GM21381 (cell line): ENCODE results near the gene RNF44.

Experiments used
- ATAC-seq: cut with Tn5 transposase; IDR thresholded peaks from one replicate; pipeline ENCODE4 v1.9.1; 2021; ENCODE audit warnings: mild to moderate bottlenecking, moderate library complexity; ENCODE audit not compliant: unreplicated experiment

The RNF44 gene

DNA sequence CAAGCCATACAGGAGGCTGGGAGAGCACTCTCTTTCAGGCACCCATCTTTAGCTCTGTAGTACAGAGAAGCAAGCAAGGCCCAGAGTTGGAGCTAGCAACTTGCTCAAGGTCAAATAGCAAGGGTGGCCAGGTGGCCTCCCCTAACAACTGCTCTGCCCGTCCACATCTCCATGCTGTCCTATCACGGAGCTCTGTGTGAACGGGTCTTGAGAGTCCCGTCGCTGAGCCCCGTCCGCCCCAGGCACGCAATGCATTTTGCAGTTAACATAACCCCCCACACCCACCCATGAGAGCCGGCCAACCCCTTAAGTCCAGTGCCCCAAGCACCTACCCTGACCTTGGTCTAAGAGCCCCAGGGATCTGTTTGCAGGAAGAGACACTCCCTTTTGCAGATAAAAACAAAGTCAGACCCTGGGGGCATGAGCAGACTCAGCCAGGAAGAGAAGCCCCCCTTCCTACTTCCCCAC, 1.5 kb downstream of the RNF44 start:
- no peak for ATAC-seq

GRCh38 chr5:176535101-176535663, 2.0 kb downstream of the RNF44 start:
- no peak for ATAC-seq

- ATAC-seq, result no peak
Measured at GRCh38 chr5:176534640-176535039, 2.6 kb downstream of the RNF44 start.

GRCh38 chr5:176533894-176534611, 3.1 kb downstream of the RNF44 start:
- no peak for ATAC-seq

DNA sequence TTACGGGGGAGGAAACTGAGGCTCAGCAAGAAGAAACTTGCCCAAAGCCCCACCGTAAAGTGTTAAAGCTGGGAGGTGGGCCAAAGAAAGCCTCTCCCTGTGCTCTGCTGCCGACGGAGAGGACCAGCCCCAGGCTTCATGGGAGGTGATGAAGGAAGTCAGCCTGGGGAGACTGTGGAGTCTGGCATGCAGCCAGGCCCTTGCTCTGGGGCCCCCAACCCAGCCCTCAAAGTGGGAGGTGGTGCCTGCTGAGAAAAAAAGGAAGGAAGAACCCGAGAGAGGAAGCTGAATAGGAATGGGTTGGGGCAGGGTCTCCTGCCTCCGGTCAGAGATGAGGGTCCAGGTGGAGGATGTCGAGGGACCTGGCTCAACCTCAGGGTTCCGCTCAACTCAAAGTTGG, 3.8 kb downstream of the RNF44 start:
- ATAC-seq, result no peak

GRCh38 chr5:176532795-176533194, 4.4 kb downstream of the RNF44 start:
- no peak for ATAC-seq

GRCh38 chr5:176531902-176532493, 5.2 kb downstream of the RNF44 start:
- ATAC-seq, result no peak

DNA sequence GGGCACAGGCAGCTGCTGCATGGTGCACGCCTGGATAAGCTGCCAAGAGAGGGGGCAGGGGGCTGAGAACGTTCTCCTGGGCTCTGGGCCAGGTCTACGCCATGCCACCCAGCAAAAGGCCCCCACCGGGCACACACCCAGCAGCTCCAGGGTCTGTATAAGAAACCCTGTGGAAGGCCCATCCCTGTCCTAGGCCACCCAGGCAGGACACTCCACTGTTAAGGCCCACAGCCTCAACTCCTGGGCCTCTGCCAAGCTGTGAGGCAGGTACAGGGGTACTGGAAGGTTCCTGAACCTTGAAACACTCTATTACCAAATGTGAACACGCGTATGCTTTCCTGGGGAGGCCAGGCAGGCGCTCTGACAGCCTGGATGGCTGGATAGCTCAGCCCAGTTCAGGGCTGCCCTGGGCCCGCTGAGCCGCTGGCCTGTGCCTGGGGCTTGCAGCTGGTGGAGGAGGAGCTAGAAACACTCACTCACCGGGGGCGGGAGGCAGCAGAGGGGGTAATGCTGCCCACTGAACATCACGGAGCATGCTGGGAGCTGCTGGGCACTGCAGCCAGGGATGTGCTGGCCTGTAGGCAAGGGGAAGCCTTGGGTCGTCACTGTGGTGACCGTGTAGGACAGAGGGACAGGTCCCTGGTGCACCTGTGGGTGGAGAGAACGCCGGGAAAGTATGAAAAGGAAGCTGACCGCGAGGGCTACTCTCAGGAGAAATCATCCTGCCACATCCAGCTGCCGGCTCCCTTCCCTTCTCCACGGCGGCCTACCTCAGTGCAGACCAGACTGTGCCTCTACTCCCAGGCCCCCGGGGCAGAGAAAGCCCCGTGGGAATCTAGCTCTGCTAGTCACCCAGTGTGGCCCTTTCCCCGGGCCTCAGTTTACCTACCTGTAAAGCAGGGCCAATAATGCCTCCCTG, 6.0 kb downstream of the RNF44 start:
- no peak for ATAC-seq

- no peak for ATAC-seq
Measured at GRCh38 chr5:176530393-176530982, 6.7 kb downstream of the RNF44 start.

DNA sequence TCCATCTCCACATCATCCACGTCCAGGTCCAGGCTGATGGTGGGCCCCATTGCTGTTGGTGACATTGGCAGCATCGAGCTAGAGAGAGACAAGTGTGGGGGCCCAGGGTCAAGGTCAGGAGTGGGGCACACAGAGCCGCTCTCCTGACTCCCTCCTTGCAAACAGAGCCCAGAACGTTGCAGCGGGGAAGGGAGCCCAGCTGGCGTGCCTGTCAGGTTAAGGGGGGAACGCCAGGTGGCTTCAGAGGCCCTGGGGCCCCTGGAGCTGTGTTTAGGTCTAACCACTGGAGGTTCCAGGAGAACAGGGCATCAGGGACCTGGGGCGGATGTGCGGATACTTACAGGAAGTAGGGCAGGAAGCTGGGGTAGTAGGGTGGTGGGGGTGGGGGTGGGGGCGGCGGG, 7.5 kb downstream of the RNF44 start:
- ATAC-seq, result no peak

- ATAC-seq, result no peak
Measured at GRCh38 chr5:176529116-176529740, 8.0 kb downstream of the RNF44 start.

DNA sequence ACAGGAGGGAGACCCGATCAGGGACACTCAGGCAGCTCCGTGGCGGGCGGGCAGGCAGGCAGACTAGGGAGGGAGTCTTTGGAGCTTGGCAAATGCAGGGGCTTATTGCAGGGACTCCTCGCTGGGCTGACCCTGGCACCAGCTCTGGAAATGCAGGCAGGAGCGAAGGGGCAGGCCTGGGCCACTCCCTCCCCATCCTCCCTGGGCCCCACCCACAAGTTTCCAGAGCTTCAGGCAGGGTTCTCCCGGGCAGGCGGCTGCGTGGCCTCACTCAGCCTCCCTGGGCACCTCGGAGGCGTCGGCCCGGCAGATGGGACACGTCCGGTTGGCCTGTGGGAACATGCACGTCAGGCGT, 8.5 kb downstream of the RNF44 start:
- ATAC-seq, result no peak

DNA sequence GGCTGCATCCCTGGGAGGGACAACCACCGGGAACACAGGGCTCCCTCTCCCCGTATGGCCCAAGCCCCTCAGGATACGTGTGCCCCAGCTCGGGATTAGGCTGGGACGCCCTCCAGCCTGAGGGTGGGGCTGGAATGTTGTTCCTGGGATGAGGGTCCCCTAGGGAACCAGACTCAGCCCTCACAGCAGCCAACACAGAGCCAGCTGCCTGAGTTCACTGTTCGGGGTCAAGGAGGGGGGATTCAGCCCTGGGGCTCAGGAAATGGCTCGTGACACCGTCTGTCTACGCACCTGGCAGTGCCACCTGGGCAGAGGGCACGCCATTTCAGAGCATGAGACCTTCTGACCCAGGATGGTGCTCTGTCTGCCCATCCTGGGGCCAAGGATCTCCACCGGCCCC, 8.9 kb downstream of the RNF44 start:
- no peak for ATAC-seq

- no peak for ATAC-seq
Measured at GRCh38 chr5:176527246-176528222, 9.7 kb downstream of the RNF44 start.

GRCh38 chr5:176526462-176526861, 10.7 kb downstream of the RNF44 start:
- no peak for ATAC-seq

DNA sequence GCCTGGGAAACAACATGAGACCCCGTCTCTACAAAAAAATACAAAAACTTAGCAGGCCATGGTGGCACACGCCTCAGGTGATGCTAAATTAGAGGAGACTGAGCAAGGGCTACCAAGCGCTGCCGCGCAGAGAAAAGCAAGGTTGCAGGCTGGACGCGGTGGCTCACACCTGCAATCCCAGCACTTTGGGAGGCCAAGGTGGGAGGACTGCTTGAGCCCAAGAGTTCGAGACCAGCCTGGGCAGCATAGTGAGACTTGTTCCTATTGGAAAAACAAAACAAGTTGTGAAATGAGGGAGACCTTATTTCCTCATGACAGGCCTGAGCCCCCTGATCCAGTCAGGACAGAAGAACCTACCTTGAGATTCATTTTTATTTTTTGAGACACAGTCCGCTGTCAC, 11.5 kb downstream of the RNF44 start:
- ATAC-seq, result no peak

DNA sequence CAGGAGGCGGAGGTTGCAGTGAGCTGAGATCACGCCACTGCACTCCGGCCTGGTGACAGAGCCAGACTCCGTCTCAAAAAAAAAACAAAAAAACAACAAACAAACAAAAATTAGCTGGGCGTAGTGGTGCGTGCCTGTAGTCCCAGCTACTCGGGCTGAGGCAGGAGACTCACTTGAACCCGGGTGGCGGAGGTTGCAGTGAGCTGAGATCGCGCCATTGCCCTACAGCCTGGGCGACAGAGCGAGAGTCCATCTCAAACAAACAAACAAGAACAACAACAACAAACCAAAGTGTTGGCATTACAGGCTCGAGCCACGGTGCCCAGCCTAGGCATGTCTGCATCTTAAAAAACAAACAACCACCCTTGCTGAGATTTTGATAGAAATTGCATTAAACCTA, 12.2 kb downstream of the RNF44 start:
- no peak for ATAC-seq

DNA sequence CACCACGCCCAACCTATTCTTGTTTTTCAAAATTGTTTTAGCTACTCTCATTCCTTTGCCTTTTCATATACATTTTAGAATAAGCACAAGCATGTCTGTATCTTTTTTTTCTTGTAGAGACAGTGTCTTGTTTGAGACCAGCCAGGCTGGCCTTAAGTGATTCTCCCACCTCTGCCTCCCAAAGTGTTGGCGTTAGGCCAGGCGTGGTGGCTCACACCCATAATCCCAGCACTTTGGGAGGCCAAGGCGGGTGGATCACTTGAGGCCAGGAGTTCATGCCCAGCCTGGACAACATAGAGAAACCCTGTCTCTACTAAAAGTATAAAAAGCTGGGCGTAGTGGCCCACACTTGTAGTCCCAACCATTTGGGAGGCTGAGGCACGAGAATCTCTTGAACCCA, 13.1 kb downstream of the RNF44 start:
- ATAC-seq, result no peak

GRCh38 chr5:176521699-176522263, 15.4 kb downstream of the RNF44 start:
- ATAC-seq, result no peak
